ENCODE results near the gene FAM131B.

Gene FAM131B

GRCh38 chr7:143356414-143357050 is 6.0 kb downstream of the FAM131B start:
- no peak for DNase-seq

GRCh38 chr7:143355450-143356385 is 6.8 kb downstream of the FAM131B start:
- DNase-seq: no peak

- no peak for DNase-seq
Measured at GRCh38 chr7:143354965-143355364, 7.5 kb downstream of the FAM131B start.

- DNase-seq: no peak
Measured at GRCh38 chr7:143354376-143354775, 8.1 kb downstream of the FAM131B start.

GRCh38 chr7:143352531-143353002 is 9.9 kb downstream of the FAM131B start:
- no peak for DNase-seq

GRCh38 chr7:143351574-143351973 is 10.9 kb downstream of the FAM131B start:
- no peak for DNase-seq

- no peak for DNase-seq
Measured at GRCh38 chr7:143351060-143351459, 11.5 kb downstream of the FAM131B start.

- DNase-seq: no peak
Measured at GRCh38 chr7:143347950-143348349, 14.6 kb downstream of the FAM131B start.

GRCh38 chr7:143346018-143346417 is 16.5 kb downstream of the FAM131B start:
- no peak for DNase-seq

GRCh38 chr7:143345428-143345900 is 17.0 kb downstream of the FAM131B start:
- DNase-seq: peak; percentile 35

- DNase-seq: no peak
Measured at GRCh38 chr7:143343596-143343995, 18.9 kb downstream of the FAM131B start.

GRCh38 chr7:143341842-143342241 is 20.7 kb downstream of the FAM131B start:
- DNase-seq: no peak

- no peak for DNase-seq
Measured at GRCh38 chr7:143337216-143337615, 25.3 kb downstream of the FAM131B start.

GRCh38 chr7:143334244-143334643 is 28.3 kb downstream of the FAM131B start:
- DNase-seq: no peak

GRCh38 chr7:143331179-143331801 is 31.2 kb downstream of the FAM131B start:
- DNase-seq: no peak

- DNase-seq: no peak
Measured at GRCh38 chr7:143329471-143330170, 32.9 kb downstream of the FAM131B start.

GRCh38 chr7:143327903-143328302 is 34.6 kb downstream of the FAM131B start:
- DNase-seq: no peak

- no peak for DNase-seq
Measured at GRCh38 chr7:143325240-143325639, 37.3 kb downstream of the FAM131B start.

GRCh38 chr7:143323653-143324052 is 38.9 kb downstream of the FAM131B start:
- DNase-seq: no peak

GRCh38 chr7:143322760-143323633 is 39.5 kb downstream of the FAM131B start:
- no peak for DNase-seq

- no peak for DNase-seq
Measured at GRCh38 chr7:143321734-143322133, 40.8 kb downstream of the FAM131B start.

- no peak for DNase-seq
Measured at GRCh38 chr7:143321242-143321641, 41.3 kb downstream of the FAM131B start.
